Brain microvascular endothelial cell (primary cell): ENCODE measurements around the gene MYLK2.

ENCODE experiments used
- DNase-seq: peaks from one replicate; pipeline ENCODE4 v3.0.0-alpha.2; 2020
- H3K27ac ChIP-seq: fragments of 250-450 bp; sonication (Bioruptor Pico); 2 replicates; pipeline ENCODE4 v1.5.1; 2020; ENCODE audit warnings: mild to moderate bottlenecking, moderate library complexity
- H3K27me3 ChIP-seq: fragments of 250-450 bp; sonication (Bioruptor Pico); replicated peaks from 2 replicates; pipeline ENCODE4 v1.5.1; 2020; ENCODE audit warnings: mild to moderate bottlenecking
- H3K36me3 ChIP-seq: fragments of 250-450 bp; sonication (Bioruptor Pico); replicated peaks from 2 replicates; pipeline ENCODE4 v1.5.1; 2020; ENCODE audit warnings: mild to moderate bottlenecking
- H3K4me3 ChIP-seq: 2 replicates; pipeline ENCODE4 v1.5.1; 2011; ENCODE audit warnings: low read depth, mild to moderate bottlenecking, control low read depth, low read length, moderate library complexity
- in situ Hi-C: cut with HindIII; loops from 2 replicates; pipeline ENCODE4 v1.10.0; 2017; ENCODE audit warnings: low sequenced_read_pairs, low pct_ligation_motif_present
- TF ChIP-seq, protein P1 (sequence below): IDR thresholded peaks from 2 replicates; pipeline ENCODE4 v1.5.1; 2011; ENCODE audit warnings: low read depth, mild to moderate bottlenecking, moderate library complexity, low read length, control low read depth, inconsistent platforms; ENCODE audit errors: missing control alignments

MYLK2 gene

DNA sequence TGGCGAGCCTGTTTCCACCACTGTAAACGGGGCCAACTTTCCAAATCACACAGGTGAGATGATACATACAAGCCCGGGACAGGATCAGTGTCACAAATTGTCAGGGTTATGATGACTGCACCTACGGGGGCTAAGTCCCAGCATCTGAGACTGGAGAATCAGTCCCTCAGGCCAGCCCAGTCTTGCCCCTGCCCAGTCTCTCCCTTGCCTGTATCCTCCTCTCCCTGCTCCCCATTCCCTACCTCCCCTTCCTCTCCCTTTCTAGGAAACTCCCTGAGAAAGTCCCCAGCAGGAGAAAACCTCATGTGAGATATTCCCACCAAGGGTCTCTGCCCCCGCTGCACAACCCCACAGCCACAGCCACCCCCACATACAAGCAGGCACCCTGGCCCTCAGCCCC lies 24.7 kb downstream of the MYLK2 start:
- no peak for DNase-seq
- TF ChIP-seq, protein P1, sequence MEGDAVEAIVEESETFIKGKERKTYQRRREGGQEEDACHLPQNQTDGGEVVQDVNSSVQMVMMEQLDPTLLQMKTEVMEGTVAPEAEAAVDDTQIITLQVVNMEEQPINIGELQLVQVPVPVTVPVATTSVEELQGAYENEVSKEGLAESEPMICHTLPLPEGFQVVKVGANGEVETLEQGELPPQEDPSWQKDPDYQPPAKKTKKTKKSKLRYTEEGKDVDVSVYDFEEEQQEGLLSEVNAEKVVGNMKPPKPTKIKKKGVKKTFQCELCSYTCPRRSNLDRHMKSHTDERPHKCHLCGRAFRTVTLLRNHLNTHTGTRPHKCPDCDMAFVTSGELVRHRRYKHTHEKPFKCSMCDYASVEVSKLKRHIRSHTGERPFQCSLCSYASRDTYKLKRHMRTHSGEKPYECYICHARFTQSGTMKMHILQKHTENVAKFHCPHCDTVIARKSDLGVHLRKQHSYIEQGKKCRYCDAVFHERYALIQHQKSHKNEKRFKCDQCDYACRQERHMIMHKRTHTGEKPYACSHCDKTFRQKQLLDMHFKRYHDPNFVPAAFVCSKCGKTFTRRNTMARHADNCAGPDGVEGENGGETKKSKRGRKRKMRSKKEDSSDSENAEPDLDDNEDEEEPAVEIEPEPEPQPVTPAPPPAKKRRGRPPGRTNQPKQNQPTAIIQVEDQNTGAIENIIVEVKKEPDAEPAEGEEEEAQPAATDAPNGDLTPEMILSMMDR, result no peak
- no peaks in the 10 kb centered on the region for H3K36me3 ChIP-seq
- H3K27me3 ChIP-seq, result no peaks in the 10 kb centered on the region
- peak overlapping the region; percentile 46 for H3K4me3 ChIP-seq
- H3K27ac ChIP-seq, result peak overlapping the region; percentile 99
- in situ Hi-C loops, result no loop called here

DNA sequence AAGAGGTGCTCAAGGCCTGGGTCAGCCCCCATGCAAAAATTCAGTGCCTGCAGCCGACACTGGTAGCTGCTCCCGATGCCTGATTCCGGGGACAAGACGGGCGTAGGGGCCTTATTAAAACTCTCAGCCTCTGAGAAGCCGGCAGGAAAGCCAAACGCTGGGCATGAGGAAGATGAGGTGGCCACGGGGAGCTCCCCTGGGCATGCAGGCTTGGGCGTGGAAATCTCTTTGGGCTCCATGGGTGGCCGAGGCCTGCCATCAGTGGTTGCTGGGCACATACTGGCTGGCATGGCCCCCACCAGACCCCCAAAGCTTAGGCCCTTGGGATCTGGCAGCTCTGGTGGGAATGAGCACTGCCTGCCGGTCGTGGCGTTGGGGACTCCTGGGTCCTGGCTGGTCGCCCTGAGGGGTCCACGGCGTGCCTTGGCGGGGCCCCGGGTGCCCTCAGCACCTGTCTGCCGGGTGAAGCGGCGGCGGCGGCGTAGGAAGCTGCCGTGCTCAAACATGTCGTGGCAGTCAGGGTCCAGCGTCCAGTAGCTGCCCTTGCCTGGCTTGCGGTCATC lies 25.7 kb downstream of the MYLK2 start:
- in situ Hi-C loops, result no loop called here
- peak overlapping the region; percentile 99 for H3K27ac ChIP-seq
- TF ChIP-seq, protein P1, result no peak
- DNase-seq, result no peak
- peaks cover under 1% of the 10 kb centered on the region for H3K27me3 ChIP-seq
- H3K36me3 ChIP-seq, result no peaks in the 10 kb centered on the region
- peak overlapping the region; percentile 46 for H3K4me3 ChIP-seq

DNA sequence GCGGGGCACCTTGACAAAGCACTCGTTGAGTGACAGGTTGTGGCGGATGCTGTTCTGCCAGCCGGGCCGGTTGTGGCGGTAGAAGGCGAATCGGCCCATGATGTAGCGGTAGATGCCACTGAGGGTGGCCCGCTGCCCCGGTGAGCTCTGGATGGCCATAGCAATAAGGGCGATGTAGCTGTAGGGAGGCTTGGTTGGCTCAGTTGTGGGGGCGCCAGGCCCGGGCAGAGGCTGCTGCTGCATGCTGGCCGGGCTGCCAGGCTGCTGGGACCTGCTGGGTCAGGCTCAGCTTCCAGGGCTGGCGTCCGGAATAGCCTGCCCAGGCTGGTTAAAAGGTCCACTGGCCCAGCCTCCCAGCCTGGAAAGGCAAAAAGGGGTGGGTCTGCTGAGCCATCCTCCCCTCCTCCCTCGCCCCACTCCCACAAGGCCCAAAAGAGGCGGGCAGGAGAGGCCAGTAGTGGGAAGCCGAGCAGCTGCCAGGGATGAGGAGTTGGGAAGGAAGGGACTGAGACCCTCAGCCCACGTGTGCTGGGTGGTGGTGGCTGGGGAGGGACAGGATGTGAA lies 26.2 kb downstream of the MYLK2 start, which contains the start of gene FOXS1:
Gene FOXS1 (minus strand): TSS at position 305 of the 564 bp plus-strand sequence. CDS start 62 bp downstream, at position 243.
- DNase-seq, result peak; percentile 51
- in situ Hi-C loops, result no loop called here
- no peaks in the 10 kb centered on the region for H3K36me3 ChIP-seq
- peak within 1 kb of the TSS; percentile 46 for H3K4me3 ChIP-seq
- peak within 1 kb of the TSS; percentile 99 for H3K27ac ChIP-seq
- TF ChIP-seq, protein P1, result no peak
- peaks cover 3% of the 10 kb centered on the region for H3K27me3 ChIP-seq

DNA sequence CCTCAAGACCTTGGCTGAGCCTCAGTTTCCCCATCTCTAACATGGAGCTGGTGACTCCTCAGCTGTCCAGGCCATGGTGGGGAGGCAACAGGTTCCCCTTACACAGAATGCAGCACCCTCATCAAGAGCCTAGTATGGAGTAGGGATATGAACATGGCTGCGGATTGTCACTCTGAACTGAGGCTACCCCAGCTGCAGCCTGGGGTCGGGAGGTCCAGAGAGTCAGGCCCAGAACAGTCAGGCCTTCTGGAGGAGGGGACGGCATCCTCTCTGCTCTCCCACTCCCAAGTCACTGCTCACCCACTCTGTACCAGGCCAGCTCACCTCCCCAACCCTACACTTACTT lies 27.6 kb downstream of the MYLK2 start:
- no peak overlapping the region for H3K4me3 ChIP-seq
- no peaks in the 10 kb centered on the region for H3K36me3 ChIP-seq
- TF ChIP-seq, protein P1, result no peak
- no peak overlapping the region for H3K27ac ChIP-seq
- peaks cover 5% of the 10 kb centered on the region for H3K27me3 ChIP-seq
- DNase-seq, result no peak
- in situ Hi-C loops, result no loop called here

DNA sequence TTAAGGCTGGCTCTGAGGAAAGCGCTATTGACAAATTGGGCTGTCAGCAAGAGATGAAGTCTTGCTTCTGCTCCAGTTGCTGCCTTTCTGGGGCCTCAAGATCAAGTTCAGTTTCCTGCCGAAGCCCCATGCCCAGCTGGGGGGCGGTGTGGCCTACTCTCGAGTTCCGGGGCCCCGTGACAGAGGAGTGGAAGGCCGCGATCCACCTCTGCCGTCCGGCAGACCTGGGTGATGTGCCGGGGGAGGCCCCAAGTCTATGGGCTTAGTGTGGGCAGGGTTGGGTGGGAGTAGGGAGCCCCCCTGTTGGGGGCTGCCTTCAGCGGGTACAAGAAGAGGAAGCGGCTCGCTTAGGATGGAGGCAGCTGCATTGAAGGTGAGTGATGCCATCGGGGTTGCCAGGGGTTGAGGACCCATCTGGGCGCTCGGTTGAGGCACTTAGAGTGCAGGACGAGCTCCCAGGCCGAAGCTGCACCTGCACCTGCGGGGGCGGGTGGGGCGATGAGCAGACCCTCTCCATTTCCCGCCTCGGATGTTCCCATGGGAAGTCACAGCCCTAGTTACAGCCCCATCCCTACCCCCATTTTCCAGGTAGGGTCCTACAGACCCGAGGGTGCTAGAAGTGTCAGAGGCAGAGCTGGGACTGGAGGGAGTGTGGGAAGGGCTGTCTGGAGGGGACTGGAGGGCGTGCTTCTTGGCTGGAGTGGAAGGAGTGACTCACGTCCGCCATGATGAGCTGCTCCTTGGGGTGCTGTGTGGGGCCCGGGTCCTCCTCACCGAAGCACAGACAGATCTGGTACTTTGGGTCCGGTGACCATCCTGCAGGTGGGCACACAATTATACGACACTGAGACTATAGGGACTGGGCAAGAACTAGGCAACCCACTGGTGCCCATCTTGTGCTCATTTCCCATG lies 29.2 kb downstream of the MYLK2 start:
- Histone ChIP-seq H3K27ac (no peak overlapping the region), H3K36me3 (no peaks in the 10 kb centered on the region), H3K4me3 (no peak overlapping the region), H3K27me3 (peaks cover 5% of the 10 kb centered on the region)
- in situ Hi-C loops, result no loop called here
- no peak for DNase-seq
- TF ChIP-seq, protein P1, result no peak
